Measurements from ENCODE around the gene ELAVL2. TPM values are rescaled to one million over a fixed set of nuclear protein-coding genes. Genes with fewer than 3 reads are reported as not detected.

Gene ELAVL2
- total RNA-seq, 1 experiment from 2014 or later = not detected

- no peak for ATAC-seq
- H3K27ac ChIP-seq (ENCODE audit: low read length) = no peak overlapping the region
- H3K4me3 ChIP-seq (ENCODE audit: low read depth in 2 of 2, low read length in 2 of 2) = no peak overlapping the region
- H3K4me1 ChIP-seq (ENCODE audit: control insufficient read depth, insufficient read depth, low read length) = no peaks in the 10 kb centered on the region
- DNase-seq (ENCODE audit: low read depth, low spot score) = no peak
- TF ChIP-seq POLR2AphosphoS5 (IDR thresholded peaks at IDR 0.05; ENCODE audit: low read depth, low read length) (no peak), SIN3A (IDR thresholded peaks at IDR 0.05; ENCODE audit: borderline replicate concordance, insufficient read depth, low read depth, low read length) (no peak), TCF7L2 (IDR thresholded peaks at IDR 0.05; ENCODE audit: low read depth, low read length) (no peak), REST (IDR thresholded peaks at IDR 0.05; ENCODE audit: insufficient read depth in 1 of 2, low read depth in 2 of 2, low read length in 1 of 2) (no peak)
- TF ChIP-seq, protein P1, sequence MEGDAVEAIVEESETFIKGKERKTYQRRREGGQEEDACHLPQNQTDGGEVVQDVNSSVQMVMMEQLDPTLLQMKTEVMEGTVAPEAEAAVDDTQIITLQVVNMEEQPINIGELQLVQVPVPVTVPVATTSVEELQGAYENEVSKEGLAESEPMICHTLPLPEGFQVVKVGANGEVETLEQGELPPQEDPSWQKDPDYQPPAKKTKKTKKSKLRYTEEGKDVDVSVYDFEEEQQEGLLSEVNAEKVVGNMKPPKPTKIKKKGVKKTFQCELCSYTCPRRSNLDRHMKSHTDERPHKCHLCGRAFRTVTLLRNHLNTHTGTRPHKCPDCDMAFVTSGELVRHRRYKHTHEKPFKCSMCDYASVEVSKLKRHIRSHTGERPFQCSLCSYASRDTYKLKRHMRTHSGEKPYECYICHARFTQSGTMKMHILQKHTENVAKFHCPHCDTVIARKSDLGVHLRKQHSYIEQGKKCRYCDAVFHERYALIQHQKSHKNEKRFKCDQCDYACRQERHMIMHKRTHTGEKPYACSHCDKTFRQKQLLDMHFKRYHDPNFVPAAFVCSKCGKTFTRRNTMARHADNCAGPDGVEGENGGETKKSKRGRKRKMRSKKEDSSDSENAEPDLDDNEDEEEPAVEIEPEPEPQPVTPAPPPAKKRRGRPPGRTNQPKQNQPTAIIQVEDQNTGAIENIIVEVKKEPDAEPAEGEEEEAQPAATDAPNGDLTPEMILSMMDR (IDR thresholded peaks at IDR 0.05) = no peak
- POLR2A ChIA-PET = no interaction called here
- BruUV-seq (replicated peaks) = no TSS peak
- CTCF ChIA-PET = no interaction called here
- no peaks in the 10 kb centered on the region for H3K36me3 ChIP-seq (ENCODE audit: control insufficient read depth, insufficient read depth, low read length)
- no peaks in the 10 kb centered on the region for H3K9me3 ChIP-seq (ENCODE audit: control insufficient read depth, insufficient read depth, low read depth, low read length)
- intact Hi-C loops (cut with micrococcal nuclease; ENCODE audit: unreplicated experiment) (no loop called here), in situ Hi-C loops (cut with HindIII; ENCODE audit: low pct_unique_long_range_greater_than_20kb, low sequenced_read_pairs) (no loop called here)
- H3K27me3 ChIP-seq (ENCODE audit: control insufficient read depth, insufficient read depth, low read length) = no peaks in the 10 kb centered on the region
Measured at GRCh38 chr9:23855873-23856604, 30.0 kb upstream of the ELAVL2 start.

DNA sequence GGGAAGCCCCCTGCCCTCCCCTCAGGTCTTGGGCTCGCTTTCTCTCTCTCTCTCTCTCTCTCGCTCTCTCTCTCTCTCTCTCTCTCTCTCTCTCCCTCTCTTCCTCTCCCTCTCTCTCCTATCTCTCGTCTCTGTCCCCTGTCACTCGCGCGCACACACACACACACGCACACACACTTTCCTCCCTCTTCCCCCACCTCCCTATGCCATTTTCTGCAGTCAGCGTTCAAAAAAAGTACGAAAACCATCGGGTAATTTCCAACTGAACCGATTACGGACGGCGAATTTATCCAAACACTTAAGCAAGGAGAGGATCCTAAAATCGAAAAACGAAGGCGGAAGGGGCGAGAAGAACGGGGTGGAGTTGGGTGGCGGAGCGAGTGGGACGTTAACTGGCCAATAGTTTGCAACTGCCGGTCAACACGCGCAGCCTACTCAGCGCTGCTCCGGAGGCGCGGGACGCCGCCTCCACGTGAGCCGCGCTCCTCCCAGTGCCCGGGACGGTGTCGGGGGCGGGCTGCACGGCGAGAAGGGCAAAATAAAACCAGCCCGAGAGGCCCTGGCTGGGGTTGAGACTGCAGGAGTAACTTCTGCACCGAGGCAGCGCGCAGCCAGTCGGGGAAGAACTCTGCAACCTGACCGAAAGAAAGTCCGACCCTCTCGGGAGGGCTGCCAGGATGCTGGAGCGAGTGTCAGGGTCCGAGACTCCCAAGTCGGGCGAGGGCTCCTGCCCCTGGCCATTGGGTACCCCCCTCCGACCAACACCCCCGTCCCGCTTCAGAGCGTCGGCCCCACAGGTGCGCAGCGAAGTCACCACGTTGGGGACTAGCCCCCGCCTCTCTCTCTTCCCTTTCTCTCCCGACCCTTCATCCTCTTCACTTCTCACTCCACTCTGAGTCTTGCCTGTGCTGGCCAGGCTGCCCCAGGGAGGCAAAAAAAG, 24.9 kb upstream of the ELAVL2 start:
- DNase-seq (ENCODE audit: low read depth, low spot score) = no peak
- BruUV-seq (replicated peaks) = no TSS peak
- CTCF ChIA-PET = interaction anchor here (0.7 kb wide), 1 partner anchor 37 kb away, joined by 3 read pairs; no protein-coding TSS in a partner anchor
- H3K9me3 ChIP-seq (ENCODE audit: control insufficient read depth, insufficient read depth, low read depth, low read length) = no peaks in the 10 kb centered on the region
- no peak for ATAC-seq
- in situ Hi-C loops (cut with HindIII; ENCODE audit: low pct_unique_long_range_greater_than_20kb, low sequenced_read_pairs) = no loop called here
- no peaks in the 10 kb centered on the region for H3K36me3 ChIP-seq (ENCODE audit: control insufficient read depth, insufficient read depth, low read length)
- no peak overlapping the region for H3K4me3 ChIP-seq (ENCODE audit: low read depth in 2 of 2, low read length in 2 of 2)
- intact Hi-C loops (cut with micrococcal nuclease; ENCODE audit: unreplicated experiment) = no loop called here
- no peak for TF ChIP-seq TCF7L2 (IDR thresholded peaks at IDR 0.05; ENCODE audit: low read depth, low read length)
- no peak for TF ChIP-seq REST (IDR thresholded peaks at IDR 0.05; ENCODE audit: insufficient read depth in 1 of 2, low read depth in 2 of 2, low read length in 1 of 2)
- TF ChIP-seq, protein P1 (IDR thresholded peaks at IDR 0.05) = no peak
- no peaks in the 10 kb centered on the region for H3K27me3 ChIP-seq (ENCODE audit: control insufficient read depth, insufficient read depth, low read length)
- H3K27ac ChIP-seq (ENCODE audit: low read length) = no peak overlapping the region
- H3K4me1 ChIP-seq (ENCODE audit: control insufficient read depth, insufficient read depth, low read length) = no peaks in the 10 kb centered on the region
- POLR2A ChIA-PET = no interaction called here

Measured in Panc1 (cell line).